Activated T-cell treated with anti-CD3 and anti-CD28 coated beads, Interleukin-2, amount 50 U/mL, for 24 hours (primary cell): ENCODE results near the gene LRTM2.

Source experiments
- DNase-seq: peaks from one replicate; pipeline ENCODE4 v3.0.0-alpha.2; 2020
- H3K27ac Mint-ChIP-seq: 2 replicates; pipeline ENCODE4 v1.8.0; 2020; ENCODE audit warnings: mild to moderate bottlenecking, mixed read lengths
- H3K27me3 Mint-ChIP-seq: 2 replicates; pipeline ENCODE4 v1.8.0; 2020; ENCODE audit warnings: mixed read lengths
- H3K36me3 Mint-ChIP-seq: 2 replicates; pipeline ENCODE4 v1.8.0; 2020; ENCODE audit warnings: low read depth, mixed read lengths
- H3K4me1 Mint-ChIP-seq: 2 replicates; pipeline ENCODE4 v1.8.0; 2020; ENCODE audit warnings: low read depth, mixed read lengths
- H3K4me3 Mint-ChIP-seq: 2 replicates; pipeline ENCODE4 v1.8.0; 2020; ENCODE audit warnings: mild to moderate bottlenecking, moderate library complexity, mixed read lengths
- H3K9me3 Mint-ChIP-seq: 2 replicates; pipeline ENCODE4 v1.8.0; 2020; ENCODE audit warnings: mixed read lengths

LRTM2 gene

GRCh38 chr12:1820191-1820895, at the start of gene LRTM2:
Gene LRTM2 (plus strand): TSS chr12:1820565. CDS start chr12:1828149, 7,584 bp downstream.
- H3K27ac Mint-ChIP-seq = no peak within 1 kb of the TSS
- DNase-seq = no peak
- no peaks in the 10 kb centered on the region for H3K9me3 Mint-ChIP-seq
- H3K36me3 Mint-ChIP-seq = no peaks in the 10 kb centered on the region
- peaks cover 3% of the 10 kb centered on the region for H3K4me1 Mint-ChIP-seq
- no peak within 1 kb of the TSS for H3K4me3 Mint-ChIP-seq
- H3K27me3 Mint-ChIP-seq = peaks cover 41% of the 10 kb centered on the region

- Mint-ChIP-seq H3K27ac (no peak overlapping the region), H3K36me3 (peaks cover 59% of the 10 kb centered on the region), H3K9me3 (no peaks in the 10 kb centered on the region), H3K4me3 (no peak overlapping the region), H3K4me1 (peaks cover 18% of the 10 kb centered on the region), H3K27me3 (no peaks in the 10 kb centered on the region)
- DNase-seq = no peak
Observed at GRCh38 chr12:1773937-1774655, 46.3 kb upstream of the LRTM2 start.

- Mint-ChIP-seq H3K36me3 (peaks cover 76% of the 10 kb centered on the region), H3K4me1 (peaks cover 17% of the 10 kb centered on the region), H3K9me3 (no peaks in the 10 kb centered on the region), H3K27ac (no peak overlapping the region), H3K27me3 (no peaks in the 10 kb centered on the region), H3K4me3 (no peak overlapping the region)
- DNase-seq = no peak
Observed at GRCh38 chr12:1776170-1776921, 44.0 kb upstream of the LRTM2 start.

- Mint-ChIP-seq H3K27ac (peak overlapping the region; percentile 7), H3K36me3 (peaks cover 76% of the 10 kb centered on the region), H3K9me3 (no peaks in the 10 kb centered on the region), H3K27me3 (no peaks in the 10 kb centered on the region), H3K4me1 (peaks cover 13% of the 10 kb centered on the region), H3K4me3 (no peak overlapping the region)
- DNase-seq = no peak
Observed at GRCh38 chr12:1777798-1778197, 42.6 kb upstream of the LRTM2 start.

GRCh38 chr12:1778911-1779310, 41.5 kb upstream of the LRTM2 start:
- H3K36me3 Mint-ChIP-seq = peaks cover 76% of the 10 kb centered on the region
- no peaks in the 10 kb centered on the region for H3K9me3 Mint-ChIP-seq
- no peak overlapping the region for H3K27ac Mint-ChIP-seq
- DNase-seq = no peak
- H3K4me3 Mint-ChIP-seq = no peak overlapping the region
- peaks cover 10% of the 10 kb centered on the region for H3K4me1 Mint-ChIP-seq
- H3K27me3 Mint-ChIP-seq = no peaks in the 10 kb centered on the region

GRCh38 chr12:1779783-1780182, 40.6 kb upstream of the LRTM2 start:
- no peaks in the 10 kb centered on the region for H3K9me3 Mint-ChIP-seq
- no peaks in the 10 kb centered on the region for H3K27me3 Mint-ChIP-seq
- H3K4me1 Mint-ChIP-seq = peaks cover 9% of the 10 kb centered on the region
- DNase-seq = no peak
- peaks cover 77% of the 10 kb centered on the region for H3K36me3 Mint-ChIP-seq
- H3K27ac Mint-ChIP-seq = no peak overlapping the region
- H3K4me3 Mint-ChIP-seq = no peak overlapping the region

- Mint-ChIP-seq H3K9me3 (no peaks in the 10 kb centered on the region), H3K4me1 (peaks cover under 1% of the 10 kb centered on the region), H3K27me3 (no peaks in the 10 kb centered on the region), H3K36me3 (peaks cover 81% of the 10 kb centered on the region), H3K4me3 (no peak overlapping the region), H3K27ac (no peak overlapping the region)
- no peak for DNase-seq
Observed at GRCh38 chr12:1781772-1782171, 38.6 kb upstream of the LRTM2 start.

GRCh38 chr12:1782215-1782614, 38.1 kb upstream of the LRTM2 start:
- Mint-ChIP-seq H3K27ac (no peak overlapping the region), H3K36me3 (peaks cover 80% of the 10 kb centered on the region), H3K4me1 (no peaks in the 10 kb centered on the region), H3K27me3 (no peaks in the 10 kb centered on the region), H3K9me3 (no peaks in the 10 kb centered on the region), H3K4me3 (no peak overlapping the region)
- no peak for DNase-seq

GRCh38 chr12:1787714-1788113, 32.7 kb upstream of the LRTM2 start:
- no peak overlapping the region for H3K4me3 Mint-ChIP-seq
- H3K4me1 Mint-ChIP-seq = peaks cover 20% of the 10 kb centered on the region
- peak overlapping the region; percentile 1 for H3K27ac Mint-ChIP-seq
- DNase-seq = no peak
- peaks cover 55% of the 10 kb centered on the region for H3K36me3 Mint-ChIP-seq
- H3K9me3 Mint-ChIP-seq = no peaks in the 10 kb centered on the region
- H3K27me3 Mint-ChIP-seq = no peaks in the 10 kb centered on the region

GRCh38 chr12:1790444-1790843, 29.9 kb upstream of the LRTM2 start:
- no peak for DNase-seq

GRCh38 chr12:1791104-1791841, 29.1 kb upstream of the LRTM2 start:
- no peak overlapping the region for H3K4me3 Mint-ChIP-seq
- H3K9me3 Mint-ChIP-seq = no peaks in the 10 kb centered on the region
- no peaks in the 10 kb centered on the region for H3K27me3 Mint-ChIP-seq
- peak; percentile 68 for DNase-seq
- peaks cover 21% of the 10 kb centered on the region for H3K36me3 Mint-ChIP-seq
- peak overlapping the region; percentile 86 for H3K27ac Mint-ChIP-seq
- H3K4me1 Mint-ChIP-seq = peaks cover 27% of the 10 kb centered on the region

More at GRCh38 chr12:1790444-1790843, 29.9 kb upstream of the LRTM2 start:
- Mint-ChIP-seq H3K27ac (no peak overlapping the region), H3K4me1 (peaks cover 20% of the 10 kb centered on the region), H3K9me3 (no peaks in the 10 kb centered on the region), H3K4me3 (no peak overlapping the region), H3K36me3 (peaks cover 29% of the 10 kb centered on the region), H3K27me3 (no peaks in the 10 kb centered on the region)

GRCh38 chr12:1792406-1792805, 28.0 kb upstream of the LRTM2 start:
- peaks cover 13% of the 10 kb centered on the region for H3K36me3 Mint-ChIP-seq

GRCh38 chr12:1793426-1794210, 26.7 kb upstream of the LRTM2 start:
- no peaks in the 10 kb centered on the region for H3K27me3 Mint-ChIP-seq
- peaks cover 27% of the 10 kb centered on the region for H3K4me1 Mint-ChIP-seq
- H3K4me3 Mint-ChIP-seq = no peak overlapping the region
- no peak overlapping the region for H3K27ac Mint-ChIP-seq
- no peak for DNase-seq
- H3K36me3 Mint-ChIP-seq = peaks cover 3% of the 10 kb centered on the region
- no peaks in the 10 kb centered on the region for H3K9me3 Mint-ChIP-seq

More at GRCh38 chr12:1792406-1792805, 28.0 kb upstream of the LRTM2 start:
- no peak overlapping the region for H3K4me3 Mint-ChIP-seq
- H3K4me1 Mint-ChIP-seq = peaks cover 27% of the 10 kb centered on the region
- no peaks in the 10 kb centered on the region for H3K9me3 Mint-ChIP-seq
- DNase-seq = no peak
- H3K27me3 Mint-ChIP-seq = no peaks in the 10 kb centered on the region
- H3K27ac Mint-ChIP-seq = no peak overlapping the region
